Fibroblast of upper back skin (primary cell): ENCODE measurements around the gene DPH7.
A peak's percentile ranks its signal among the peaks of the same experiment; 100 is the strongest.
"Not testable (repeated sequence)": the region's sequence is repeated elsewhere in the genome, so short reads cannot be mapped to it uniquely, and the experiment has no call there.

Experiments
- DNase-seq: peaks from one replicate; pipeline ENCODE4 v3.0.0-alpha.2; 2013

Gene DPH7

GRCh38 chr9:137545123-137545522, 33.6 kb downstream of the DPH7 start:
- DNase-seq, result peak; percentile 12

DNA sequence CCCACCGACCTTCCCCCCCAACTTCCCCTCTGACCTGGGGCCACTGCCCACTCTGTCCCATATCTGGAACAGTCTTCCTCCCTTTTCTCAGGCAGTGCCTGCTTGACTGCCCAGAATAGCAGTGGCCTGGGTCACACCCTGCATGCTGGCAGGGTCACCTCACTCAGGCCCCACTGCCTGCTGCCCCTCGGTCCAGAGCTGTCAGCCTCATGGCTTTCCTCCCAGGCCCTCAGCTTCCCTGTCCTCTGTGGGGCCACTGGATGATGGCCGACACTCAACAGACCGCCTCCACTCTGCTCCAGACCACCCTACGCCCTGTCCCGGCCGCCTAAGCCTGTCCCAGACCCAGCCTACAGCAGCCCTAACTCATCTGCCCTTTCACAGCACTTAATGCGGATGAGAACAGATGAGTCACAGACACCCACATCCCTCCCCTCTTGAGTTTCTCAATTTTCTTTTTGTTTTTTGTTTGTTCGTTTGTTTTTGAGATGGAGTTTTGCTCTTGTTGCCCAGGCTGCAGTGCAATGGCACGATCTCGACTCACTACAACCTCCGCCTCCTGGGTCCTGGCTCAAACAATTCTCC, 34.5 kb downstream of the DPH7 start:
- no peak for DNase-seq

- DNase-seq, result no peak
These were observed 35.3 kb downstream of the DPH7 start for GRCh38 chr9:137543237-137543963.

- no peak for DNase-seq
These were observed 36.2 kb downstream of the DPH7 start for GRCh38 chr9:137542486-137542885.

GRCh38 chr9:137540536-137540935, 38.2 kb downstream of the DPH7 start:
- no peak for DNase-seq

GRCh38 chr9:137538058-137538457, 40.7 kb downstream of the DPH7 start:
- DNase-seq, result no peak

DNA sequence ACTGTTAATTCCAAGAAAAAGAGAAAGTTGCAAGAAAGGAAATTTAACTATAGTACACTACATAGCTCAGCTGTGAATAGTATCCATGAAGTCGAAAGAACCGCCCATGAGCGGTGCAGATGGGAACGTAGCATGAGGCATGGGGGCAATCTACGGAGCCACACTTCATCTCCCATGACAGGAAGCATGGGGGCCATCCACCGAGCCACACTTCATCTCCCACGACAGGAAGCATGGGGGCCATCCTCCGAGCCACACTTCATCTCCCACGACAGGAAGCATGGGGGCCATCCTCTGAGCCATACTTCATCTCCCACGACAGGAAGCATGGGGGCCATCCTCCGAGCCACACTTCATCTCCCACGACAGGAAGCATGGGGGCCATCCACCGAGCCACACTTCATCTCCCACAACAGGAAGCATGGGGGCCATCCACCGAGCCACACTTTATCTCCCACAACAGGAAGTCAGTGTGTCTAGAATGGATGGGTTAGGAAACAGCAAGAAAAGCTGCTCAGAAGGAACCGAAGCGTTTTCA, 42.1 kb downstream of the DPH7 start:
- DNase-seq, result not testable (repeated sequence)

DNA sequence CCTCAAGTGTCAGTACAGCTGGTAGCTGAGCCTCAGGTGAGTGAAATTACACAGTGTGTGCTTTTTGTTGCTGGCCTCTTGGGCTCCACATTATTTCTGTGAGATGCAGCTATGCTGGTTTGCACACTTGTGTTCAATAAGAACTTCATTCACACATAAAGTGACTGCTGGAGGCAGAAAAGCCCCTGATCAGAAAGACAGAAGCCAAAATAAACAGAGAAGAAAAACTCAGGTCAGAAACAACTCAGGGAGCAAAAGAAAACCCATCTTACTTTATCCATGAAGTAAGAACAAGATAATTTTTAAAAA, 43.7 kb downstream of the DPH7 start:
- no peak for DNase-seq

- DNase-seq, result peak; percentile 59
These were observed 44.2 kb downstream of the DPH7 start for GRCh38 chr9:137534256-137535119.

DNA sequence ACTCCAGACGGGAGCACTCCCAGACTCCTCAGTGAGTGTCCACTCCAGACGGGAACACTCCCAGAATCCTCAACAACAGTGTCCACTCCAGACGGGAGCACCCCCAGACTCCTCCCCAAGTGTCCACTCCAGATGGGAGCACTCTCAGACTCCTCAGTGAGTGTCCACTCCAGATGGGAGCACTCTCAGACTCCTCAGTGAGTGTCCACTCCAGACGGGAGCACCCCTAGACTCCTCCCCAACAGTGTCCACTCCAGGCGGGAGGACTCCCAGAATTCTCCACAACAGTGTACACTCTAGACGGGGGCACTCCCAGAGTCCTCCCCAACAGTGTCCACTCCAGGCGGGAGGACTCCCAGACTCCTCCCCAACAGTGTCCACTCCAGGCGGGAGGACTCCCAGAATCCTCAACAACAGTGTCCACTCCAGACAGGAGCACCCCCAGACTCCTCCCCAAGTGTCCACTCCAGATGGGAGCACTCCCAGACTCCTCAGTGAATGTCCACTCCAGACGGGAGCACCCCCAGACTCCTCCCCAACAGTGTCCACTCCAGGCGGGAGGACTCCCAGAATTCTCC, 45.7 kb downstream of the DPH7 start:
- not testable (repeated sequence) for DNase-seq

DNA sequence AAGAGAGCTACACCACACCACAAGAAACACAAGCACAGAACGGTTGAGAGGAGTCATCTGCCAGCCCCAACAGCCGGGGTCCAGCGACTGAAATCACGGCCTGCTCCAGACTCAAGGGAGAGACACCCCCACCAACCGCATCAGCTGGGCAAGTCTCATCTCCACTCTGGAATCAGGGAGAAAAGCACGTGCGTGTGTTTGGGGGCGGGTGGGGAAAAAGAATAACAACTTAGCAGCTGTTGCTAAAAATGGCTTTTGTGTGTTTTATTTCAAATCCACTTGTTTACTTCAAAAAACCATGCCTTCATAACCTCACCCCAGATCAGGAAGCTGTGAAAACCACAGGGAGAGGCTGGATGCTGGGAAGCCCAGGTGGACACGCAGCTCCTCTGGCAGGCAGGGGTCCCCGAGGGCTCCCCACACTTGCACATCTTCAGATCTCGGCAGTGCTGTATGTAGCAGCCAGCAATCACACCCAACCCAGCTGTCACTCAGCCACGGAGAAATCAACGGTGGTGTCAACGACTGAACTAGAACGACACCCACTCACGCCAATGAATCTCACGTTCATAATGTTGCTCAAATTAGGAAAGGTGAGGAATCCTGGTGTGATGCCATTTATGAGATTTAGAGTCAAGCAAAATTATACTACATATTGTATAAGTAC, 47.5 kb downstream of the DPH7 start:
- no peak for DNase-seq

GRCh38 chr9:137530331-137530730, 48.4 kb downstream of the DPH7 start:
- no peak for DNase-seq

GRCh38 chr9:137524981-137525317, 53.8 kb downstream of the DPH7 start:
- DNase-seq, result no peak

DNA sequence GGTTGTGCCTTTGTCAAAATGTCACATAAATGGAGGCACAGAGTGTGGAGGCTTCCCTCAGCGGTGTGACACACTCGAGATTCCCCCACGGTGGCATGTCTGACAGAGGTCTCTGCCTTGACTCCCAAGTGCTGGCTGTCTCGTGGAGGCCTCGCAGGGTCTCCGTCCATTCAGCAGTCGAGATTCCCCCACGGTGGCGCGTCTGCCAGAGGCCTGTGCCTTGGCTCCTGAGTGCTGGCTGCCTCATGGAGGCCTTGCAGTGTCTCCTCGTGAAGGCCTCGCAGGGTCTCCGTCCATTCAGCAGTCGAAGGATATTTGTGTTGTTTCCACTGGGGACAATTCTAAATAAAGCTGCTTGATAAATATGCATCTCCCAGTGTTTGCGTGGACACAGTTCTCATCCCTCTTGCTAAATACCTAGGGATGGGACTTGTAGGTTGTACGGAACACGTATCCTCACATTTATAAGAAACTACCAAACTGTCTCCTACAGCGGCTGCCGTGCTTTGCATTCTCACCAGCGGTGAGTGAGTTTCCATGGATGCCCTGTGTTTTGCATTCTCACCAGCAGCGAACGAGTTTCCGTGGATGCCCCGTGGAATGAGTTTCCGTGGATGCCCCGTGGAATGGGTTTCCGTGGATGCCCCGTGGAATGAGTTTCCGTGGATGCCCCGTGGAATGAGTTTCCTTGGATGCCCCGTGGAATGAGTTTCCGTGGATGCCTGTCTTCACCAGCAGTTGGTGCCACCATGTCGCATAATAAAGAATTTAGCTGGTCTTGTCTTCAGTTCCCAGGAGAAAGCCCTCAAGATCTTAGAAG, 54.4 kb downstream of the DPH7 start:
- DNase-seq, result no peak

DNA sequence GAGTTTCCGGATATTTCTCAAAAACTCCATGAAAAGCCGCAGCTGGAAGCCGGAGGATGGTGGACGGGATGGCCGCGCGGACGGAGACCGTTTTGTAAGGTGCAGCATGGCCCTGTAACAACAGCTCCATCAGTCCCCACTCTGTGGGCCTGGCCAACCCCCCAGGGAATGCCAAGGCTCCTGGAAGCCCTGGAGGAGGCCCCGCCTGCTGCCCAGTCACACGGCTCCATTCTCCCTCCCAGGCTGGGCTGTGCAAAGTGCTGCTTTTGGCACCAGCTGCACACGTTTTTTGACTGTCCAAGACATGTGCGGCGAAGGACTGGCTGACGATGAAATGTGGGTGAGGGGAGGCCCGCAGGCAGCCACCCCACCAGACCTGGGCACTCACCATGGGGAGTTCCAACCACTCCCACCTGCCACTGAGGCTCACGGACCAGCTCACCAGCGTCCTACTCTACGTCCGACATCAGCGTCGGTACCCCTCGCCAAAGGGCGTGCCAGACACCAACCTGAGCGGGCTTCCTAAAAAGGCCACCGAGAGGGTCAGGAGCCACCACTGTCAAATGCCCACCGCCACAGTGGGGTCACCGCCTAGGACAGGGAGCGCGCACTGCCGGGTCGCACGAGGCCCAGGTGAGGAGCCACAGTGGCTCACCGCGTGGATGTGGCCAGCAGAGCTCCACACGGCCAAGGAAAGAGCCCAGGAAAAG, 55.8 kb downstream of the DPH7 start:
- no peak for DNase-seq

DNA sequence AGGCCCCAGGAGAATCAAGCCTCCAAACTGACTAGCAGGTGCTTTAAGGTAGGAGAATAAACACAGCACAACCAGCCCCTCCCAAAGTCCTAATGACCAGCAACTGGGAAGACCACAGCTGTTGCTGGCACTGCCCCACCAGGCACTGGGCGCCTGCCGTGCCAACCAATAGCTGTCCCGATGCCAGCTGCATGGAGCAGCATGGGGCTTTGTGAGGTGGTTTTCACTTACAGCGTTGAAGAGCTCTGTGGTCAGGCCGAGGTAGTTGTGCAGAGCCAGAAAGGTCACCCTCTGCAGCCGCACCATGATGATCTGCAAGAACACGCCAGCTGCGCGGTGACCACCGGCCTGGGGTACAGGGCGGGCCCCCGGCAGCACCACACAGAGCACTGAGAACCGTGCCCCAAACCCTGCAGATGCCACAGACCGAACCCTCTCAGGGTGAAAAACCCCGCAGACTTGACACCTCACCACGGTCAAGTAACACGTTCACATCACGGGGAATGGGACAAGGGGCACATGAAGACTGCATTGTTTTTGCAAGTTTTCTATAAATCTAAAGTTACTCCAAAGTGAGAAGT, 57.2 kb downstream of the DPH7 start:
- DNase-seq, result no peak

DNA sequence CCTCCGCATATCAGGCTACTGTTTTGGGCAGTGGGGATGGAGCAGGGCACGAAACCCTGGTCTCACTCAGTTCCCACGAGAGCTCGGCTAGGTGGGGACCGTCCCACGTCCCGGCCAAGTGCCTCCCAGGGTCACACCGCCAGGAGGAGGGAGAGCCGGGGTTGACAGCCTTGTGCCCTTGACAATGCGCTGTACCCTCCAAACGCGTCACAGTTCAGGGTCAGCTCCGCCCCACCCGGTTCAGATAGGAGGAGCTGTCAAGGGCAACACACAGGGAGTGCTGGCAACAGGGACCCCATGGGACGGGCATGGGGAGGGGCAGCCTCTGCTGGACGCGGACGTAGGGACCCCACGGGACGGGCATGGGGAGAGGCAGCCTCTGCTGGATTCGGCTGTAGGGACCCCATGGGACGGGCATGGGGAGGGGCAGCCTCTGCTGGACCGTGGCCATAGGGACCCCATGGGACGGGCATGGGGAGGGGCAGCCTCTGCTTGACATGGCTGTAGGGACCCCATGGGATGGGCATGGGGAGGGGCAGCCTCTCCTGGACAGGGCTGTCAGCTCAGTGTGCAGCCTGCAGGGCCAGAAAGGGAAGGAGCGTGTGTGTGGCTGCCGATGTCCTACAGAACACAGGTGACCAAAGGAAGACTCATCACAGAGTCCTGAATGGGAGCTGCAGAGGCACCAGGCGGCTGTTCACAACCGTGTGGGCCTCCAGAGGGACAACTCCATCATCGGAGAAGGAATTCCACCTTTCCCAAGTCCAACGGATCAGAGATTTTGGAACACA, 57.9 kb downstream of the DPH7 start:
- DNase-seq, result no peak

DNA sequence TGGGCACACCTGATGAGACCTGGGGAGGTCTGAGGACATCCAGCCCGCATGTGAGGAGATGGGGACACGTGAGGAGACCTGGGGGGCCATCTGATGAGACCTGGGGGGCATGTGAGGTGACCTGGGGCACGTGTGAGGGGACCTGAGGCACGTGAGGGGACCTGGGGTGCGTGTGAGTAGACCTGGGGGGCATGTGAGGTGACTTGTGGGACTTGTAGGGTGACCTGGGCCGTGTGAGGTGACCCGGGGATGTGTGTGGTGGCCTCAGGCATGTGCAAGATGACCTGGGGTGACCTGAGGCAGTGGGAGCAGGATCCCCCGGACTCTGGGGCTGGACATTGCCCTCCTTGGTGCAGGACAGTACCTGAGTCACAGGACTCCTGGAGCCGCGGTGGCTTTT, 59.2 kb downstream of the DPH7 start:
- no peak for DNase-seq

DNA sequence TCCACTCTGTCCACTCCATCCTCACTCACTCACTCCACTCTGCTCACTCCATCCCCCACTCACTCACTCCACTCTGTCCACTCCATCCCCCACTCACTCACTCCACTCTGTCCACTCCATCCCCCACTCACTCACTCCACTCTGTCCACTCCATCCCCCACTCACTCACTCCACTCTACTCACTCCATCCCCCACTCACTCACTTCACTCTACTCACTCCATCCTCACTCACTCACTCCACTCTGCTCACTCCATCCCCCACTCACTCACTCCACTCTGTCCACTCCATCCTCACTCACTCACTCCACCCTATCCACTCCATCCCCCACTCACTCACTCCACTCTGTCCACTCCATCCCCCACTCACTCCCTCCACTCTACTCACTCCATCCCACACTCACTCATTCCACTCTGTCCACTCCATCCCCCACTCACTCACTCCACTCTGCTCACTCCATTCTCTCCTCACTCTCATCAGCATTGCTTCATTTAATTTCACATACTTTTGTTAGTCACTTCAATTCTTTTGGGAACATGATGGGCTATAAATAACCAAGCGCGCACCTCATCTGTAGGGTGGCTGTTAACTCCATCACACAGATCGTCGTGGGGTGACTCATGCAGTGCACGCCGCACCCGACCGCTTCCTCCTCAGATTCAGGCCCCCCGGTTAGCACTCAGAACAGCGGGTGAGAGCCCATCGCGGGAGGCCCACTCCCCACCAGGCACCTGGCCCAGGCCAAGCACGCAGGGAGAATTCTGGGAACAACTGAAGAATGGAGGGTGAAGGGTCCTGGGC, 59.9 kb downstream of the DPH7 start:
- DNase-seq, result peak; percentile 63
